Gastrocnemius medialis (tissue), 4 donors: ENCODE data around the gene DMAC2.

ENCODE experiments used
- POLR2A ChIP-seq, 2 donors: fragments of 450-650 bp; IDR thresholded peaks; one replicate each; pipeline ENCODE4 v1.6.1; 2017; ENCODE audit warnings: antibody characterized with exemption in 2 of 2, mild to moderate bottlenecking in 2 of 2, moderate library complexity in 2 of 2
- TF ChIP-seq, protein P1 (sequence below), 5 experiments: fragments of 450-650 bp in 3 of 5; fragments of 200-600 bp in 2 of 5; sonication (generic) in 2 of 5; IDR thresholded peaks in 4 of 5; conservative IDR thresholded peaks in 1 of 5; 1 replicate in 4 of 5; 2 replicates in 1 of 5; pipeline ENCODE4 v1.5.1; 2016 to 2019; ENCODE audit warnings: antibody characterized with exemption in 5 of 5, mild to moderate bottlenecking in 3 of 5, moderate library complexity in 3 of 5

DNA sequence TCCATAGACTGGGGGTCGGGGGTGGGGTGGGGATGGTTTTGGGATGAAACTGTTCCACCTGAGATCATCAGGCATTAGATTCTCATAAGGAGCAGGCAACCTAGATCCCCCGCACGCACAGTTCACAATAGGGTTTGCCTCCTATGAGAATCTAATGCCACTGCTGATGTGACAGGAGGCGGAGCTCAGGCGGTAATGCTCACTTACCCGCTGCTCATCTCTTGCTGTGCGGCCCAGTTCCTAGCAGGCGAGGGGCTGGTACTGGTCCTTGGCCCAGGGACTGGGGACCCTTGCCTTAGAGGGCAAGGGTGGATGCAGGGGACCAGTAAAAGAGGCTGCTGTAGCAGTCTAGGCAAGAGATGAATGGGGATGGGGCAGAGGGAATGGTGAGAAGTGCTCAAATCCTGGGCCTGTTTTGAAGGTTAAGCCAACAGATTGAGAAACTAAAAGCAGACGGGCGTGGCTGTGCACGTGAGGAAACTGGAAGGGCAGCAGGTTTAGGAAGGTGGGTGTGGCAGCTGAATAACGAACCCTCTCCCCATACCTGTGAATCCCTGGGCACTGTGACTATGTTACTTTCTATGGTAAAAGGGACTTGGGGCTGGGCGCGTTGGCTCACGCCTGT lies 1.7 kb upstream of the DMAC2 start:
- TF ChIP-seq POLR2A (IDR thresholded peaks at IDR 0.05), result no peak
- TF ChIP-seq, protein P1, sequence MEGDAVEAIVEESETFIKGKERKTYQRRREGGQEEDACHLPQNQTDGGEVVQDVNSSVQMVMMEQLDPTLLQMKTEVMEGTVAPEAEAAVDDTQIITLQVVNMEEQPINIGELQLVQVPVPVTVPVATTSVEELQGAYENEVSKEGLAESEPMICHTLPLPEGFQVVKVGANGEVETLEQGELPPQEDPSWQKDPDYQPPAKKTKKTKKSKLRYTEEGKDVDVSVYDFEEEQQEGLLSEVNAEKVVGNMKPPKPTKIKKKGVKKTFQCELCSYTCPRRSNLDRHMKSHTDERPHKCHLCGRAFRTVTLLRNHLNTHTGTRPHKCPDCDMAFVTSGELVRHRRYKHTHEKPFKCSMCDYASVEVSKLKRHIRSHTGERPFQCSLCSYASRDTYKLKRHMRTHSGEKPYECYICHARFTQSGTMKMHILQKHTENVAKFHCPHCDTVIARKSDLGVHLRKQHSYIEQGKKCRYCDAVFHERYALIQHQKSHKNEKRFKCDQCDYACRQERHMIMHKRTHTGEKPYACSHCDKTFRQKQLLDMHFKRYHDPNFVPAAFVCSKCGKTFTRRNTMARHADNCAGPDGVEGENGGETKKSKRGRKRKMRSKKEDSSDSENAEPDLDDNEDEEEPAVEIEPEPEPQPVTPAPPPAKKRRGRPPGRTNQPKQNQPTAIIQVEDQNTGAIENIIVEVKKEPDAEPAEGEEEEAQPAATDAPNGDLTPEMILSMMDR (IDR thresholded peaks at IDR 0.05 in 4 of 5, conservative IDR thresholded peaks at IDR 0.05 in 1 of 5), result no peak
